GM19395 (cell line): ENCODE results near the gene PDXDC1.
"Not testable (repeated sequence)": the region's sequence is repeated elsewhere in the genome, so short reads cannot be mapped to it uniquely, and the experiment has no call there.

Experiments
- ATAC-seq: cut with Tn5 transposase; IDR thresholded peaks from one replicate; pipeline ENCODE4 v1.9.1; 2021; ENCODE audit warnings: mild to moderate bottlenecking, moderate library complexity; ENCODE audit not compliant: unreplicated experiment

The PDXDC1 gene, protein sequence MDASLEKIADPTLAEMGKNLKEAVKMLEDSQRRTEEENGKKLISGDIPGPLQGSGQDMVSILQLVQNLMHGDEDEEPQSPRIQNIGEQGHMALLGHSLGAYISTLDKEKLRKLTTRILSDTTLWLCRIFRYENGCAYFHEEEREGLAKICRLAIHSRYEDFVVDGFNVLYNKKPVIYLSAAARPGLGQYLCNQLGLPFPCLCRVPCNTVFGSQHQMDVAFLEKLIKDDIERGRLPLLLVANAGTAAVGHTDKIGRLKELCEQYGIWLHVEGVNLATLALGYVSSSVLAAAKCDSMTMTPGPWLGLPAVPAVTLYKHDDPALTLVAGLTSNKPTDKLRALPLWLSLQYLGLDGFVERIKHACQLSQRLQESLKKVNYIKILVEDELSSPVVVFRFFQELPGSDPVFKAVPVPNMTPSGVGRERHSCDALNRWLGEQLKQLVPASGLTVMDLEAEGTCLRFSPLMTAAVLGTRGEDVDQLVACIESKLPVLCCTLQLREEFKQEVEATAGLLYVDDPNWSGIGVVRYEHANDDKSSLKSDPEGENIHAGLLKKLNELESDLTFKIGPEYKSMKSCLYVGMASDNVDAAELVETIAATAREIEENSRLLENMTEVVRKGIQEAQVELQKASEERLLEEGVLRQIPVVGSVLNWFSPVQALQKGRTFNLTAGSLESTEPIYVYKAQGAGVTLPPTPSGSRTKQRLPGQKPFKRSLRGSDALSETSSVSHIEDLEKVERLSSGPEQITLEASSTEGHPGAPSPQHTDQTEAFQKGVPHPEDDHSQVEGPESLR

DNA sequence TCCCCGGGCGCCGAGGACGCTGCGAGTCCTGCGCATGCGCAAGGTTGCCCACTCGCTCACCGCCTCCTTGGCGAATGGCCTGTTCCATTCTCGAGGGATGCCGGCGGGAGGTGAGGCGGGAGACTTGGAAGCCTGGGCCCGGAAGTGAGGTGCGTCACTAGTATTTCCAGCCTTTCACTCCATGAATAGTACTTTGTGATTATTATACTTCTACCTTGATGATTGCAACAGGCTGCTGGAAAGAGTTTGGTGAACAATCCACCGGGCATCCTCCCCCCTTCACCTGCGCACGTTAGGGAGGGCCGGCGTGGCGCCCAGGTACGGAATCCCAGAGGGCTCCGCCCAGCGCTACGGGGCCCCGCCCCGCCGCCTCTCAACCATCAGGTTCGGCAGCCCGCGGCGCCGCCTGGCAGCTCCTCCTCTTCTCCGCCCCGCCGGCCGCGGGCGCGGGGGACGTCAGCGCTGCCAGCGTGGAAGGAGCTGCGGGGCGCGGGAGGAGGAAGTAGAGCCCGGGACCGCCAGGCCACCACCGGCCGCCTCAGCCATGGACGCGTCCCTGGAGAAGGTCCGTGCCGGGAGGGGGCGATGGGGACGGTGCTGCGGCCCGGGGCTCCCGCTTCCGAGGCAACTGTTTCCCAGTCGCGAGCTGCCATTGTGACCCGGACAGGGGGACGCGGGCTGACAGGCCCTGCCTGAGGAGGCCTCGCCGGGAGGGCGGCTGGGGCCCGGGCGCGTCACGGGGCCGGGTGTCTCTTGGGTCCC is at the start of gene PDXDC1:
Gene PDXDC1, plus strand, starts transcription at position 371 of the 762 bp plus-strand sequence. Its CDS starts 174 bp downstream, at position 545.
- peak; percentile 89 for ATAC-seq

DNA sequence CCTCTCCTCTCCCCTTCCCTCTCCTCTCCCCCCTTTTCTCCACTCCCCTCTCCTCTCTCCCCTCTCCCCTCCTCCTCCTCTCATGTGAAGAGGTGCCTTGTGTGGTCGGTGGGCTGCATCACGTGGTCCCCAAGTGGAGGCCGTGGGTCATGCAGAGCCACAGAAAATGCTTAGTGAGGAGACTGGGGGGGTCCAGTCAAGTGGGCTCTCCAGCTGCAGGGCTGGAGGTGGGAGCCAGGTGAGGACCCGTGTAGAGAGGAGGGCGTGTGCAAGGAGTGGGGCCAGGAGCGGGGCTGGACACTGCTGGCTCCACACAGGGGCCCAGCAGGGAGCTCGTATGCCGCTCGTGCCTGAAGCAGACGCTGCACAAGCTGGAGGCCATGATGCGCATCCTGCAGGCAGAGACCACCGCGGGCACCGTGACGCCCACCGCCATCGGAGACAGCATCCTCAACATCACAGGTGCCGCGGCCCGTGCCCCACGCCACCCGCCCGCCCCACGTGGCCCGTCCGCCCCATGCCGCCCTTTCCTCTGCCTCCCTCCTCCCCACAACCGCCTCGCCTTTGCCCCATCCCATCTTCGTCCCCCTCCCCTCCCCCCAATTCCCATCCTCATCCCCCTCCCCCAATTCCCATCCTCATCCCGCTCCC is 46.6 kb upstream of the PDXDC1 start:
- ATAC-seq = not testable (repeated sequence)

DNA sequence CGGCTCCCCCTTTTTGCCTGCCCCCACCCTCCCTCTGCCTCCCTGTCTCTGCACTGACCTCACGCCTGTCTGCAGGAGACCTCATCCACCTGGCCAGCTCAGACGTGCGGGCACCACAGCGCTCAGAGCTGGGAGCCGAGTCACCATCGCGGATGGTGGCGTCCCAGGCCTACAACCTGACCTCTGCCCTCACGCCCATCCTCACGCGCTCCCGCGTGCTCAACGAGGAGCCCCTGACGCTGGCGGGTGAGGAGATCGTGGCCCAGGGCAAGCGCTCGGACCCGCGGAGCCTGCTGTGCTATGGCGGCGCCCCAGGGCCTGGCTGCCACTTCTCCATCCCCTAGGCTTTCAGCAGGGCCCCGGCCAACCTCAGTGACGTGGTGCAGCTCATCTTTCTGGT is 45.6 kb upstream of the PDXDC1 start:
- not testable (repeated sequence) for ATAC-seq

DNA sequence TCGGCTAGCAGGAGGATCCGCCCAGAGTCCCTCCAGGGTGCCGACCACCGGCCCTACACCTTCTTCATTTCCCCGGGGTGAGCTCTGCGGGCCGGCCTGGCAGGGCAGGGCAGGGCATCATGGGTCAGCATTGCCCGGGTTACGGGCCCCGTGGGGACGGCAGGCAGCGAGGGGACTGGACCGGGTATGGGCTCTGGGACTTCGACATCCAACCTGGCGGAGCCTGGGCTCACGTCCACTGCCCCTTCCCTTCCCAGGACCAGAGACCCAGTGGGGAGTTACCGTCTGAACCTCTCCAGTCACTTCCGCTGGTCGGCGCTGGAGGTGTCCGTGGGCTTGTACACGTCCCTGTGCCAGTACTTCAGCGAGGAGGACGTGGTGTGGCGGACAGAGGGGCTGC is 44.6 kb upstream of the PDXDC1 start:
- not testable (repeated sequence) for ATAC-seq

DNA sequence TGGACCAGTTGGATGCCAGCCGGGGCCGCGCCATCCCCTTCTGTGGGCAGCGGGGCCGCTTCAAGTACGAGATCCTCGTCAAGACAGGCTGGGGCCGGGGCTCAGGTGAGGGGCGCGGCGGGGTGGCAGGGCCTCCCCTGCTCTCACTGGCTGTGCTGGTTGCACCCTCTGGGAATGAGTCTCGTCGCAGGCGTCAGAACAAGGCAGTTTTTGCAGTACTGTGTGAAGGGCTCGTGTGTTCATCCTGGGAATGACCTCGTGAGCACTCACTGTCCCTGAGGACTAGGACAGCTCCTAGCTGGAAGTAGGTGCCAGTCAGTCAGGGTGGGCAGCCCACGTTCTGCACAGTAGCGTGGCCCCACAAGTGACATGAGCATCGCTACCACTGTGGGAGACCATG is 43.9 kb upstream of the PDXDC1 start:
- not testable (repeated sequence) for ATAC-seq

DNA sequence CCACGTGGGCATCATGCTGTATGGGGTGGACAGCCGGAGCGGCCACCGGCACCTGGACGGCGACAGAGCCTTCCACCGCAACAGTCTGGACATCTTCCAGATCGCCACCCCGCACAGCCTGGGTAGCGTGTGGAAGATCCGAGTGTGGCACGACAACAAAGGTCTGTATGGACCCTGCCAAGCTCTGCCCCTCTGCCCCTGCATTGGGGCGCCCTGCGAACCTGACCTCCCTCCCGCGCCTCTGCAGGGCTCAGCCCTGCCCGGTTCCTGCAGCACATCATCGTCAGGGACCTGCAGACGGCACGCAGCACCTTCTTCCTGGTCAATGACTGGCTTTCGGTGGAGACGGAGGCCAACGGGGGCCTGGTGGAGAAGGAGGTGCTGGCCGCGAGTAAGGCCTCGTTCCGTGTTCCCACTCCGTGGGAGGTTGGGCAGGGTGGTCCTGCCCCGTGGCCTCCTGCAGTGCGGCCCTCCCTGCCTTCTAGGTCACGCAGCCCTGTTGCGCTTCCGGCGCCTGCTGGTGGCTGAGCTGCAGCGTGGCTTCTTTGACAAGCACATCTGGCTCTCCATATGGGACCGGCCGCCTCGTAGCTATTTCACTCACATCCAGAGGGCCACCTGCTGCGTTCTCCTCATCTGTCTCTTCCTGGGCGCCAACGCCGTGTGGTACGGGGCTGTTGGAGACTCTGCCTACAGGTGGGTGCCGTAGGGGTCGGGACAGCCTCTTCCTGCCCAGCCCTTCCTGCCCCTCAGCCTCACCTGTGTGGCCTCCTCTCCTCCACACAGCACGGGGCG is 42.0 kb upstream of the PDXDC1 start:
- ATAC-seq = not testable (repeated sequence)

DNA sequence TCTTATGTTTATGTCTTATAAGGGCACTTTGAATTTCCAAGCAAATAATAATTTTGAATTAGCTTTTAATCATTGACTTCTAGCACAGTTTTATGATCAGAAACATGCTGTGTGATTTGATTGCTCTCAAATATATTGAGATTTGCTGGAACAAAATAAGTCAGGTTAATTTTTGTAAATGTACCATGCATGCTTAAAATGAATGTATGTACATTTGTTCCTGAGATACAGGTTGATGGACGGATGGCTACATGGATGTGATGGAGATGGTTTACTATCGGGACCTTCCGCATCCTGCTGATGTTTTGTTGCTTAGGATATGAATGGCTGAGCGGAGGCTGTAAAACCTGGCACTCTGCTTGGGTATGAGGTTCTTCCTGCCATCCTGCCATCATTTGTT is 37.7 kb upstream of the PDXDC1 start, which contains the start of gene NPIPA1:
Gene NPIPA1, plus strand, starts transcription at position 301 of the 400 bp plus-strand sequence. Its CDS starts 0 bp downstream, at position 301.
- not testable (repeated sequence) for ATAC-seq

DNA sequence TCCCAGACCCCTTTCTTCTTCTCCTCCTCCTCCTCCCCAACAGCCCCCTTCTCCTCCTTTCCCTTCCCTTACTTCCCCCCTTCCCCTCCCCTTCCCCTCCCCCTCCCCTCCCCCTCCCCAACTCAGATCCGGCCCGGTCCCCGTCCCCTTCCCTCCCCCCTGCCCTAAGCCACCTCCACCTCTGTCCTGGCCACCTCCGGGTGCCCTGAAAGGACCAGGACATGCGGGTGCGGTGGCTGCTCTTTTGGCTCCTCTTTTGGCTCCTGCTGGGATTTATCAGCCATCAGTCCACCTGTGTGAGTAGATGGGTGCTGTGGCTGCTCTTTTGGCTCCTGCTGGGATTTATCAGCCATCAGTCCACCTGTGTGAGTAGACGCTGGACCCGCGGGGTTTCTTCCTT is 36.8 kb upstream of the PDXDC1 start:
- ATAC-seq = not testable (repeated sequence)

DNA sequence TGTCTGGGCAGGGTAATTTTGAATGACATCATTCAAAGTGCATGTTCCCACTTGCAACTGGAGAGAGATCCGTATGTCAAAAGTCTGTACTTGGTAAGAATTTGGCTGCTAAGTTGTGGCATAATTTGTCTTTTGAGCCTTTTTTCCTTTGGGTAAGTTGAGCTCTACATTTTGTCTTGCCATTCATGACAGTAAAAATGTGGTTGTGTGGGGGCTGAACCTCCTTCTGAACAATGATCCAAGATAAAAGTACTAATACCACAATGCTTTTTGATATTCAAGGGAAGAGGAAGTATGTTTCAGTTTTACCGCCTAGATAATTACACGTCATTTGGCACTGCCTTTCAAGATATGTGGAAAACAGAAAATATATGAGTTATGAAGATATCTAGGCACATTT is 32.1 kb upstream of the PDXDC1 start:
- not testable (repeated sequence) for ATAC-seq

DNA sequence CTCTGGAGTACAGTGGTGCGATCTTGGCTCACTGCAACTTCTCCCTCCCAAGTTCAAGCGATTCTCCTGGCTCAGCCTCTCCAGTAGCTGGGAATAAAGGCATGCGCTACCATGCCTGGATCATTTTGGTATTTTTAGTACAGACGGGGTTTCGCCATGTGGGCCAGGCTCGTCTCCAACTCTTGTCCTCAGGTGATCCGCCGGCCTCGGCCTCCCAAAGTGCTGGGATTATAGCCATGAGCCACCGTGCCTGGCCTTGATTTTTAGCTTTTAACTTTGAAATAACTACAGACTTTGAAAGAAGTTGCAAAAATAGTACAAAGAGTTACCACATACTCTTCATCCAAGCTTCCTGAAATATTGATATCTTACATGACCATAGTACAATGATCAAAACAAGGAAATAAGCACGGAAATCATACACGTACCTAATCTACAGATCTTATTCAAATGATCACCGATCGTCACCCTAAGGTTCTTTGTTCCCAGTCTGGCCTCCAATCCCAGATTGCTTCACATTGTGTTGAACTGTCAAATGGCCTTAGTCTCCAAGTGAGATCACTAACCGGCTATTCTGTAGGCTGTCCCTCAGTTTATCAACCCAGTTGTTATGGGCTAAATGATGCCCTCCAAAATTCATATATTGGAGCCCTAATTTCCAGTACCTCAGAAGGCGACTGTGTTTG is 19.1 kb upstream of the PDXDC1 start:
- ATAC-seq = no peak

DNA sequence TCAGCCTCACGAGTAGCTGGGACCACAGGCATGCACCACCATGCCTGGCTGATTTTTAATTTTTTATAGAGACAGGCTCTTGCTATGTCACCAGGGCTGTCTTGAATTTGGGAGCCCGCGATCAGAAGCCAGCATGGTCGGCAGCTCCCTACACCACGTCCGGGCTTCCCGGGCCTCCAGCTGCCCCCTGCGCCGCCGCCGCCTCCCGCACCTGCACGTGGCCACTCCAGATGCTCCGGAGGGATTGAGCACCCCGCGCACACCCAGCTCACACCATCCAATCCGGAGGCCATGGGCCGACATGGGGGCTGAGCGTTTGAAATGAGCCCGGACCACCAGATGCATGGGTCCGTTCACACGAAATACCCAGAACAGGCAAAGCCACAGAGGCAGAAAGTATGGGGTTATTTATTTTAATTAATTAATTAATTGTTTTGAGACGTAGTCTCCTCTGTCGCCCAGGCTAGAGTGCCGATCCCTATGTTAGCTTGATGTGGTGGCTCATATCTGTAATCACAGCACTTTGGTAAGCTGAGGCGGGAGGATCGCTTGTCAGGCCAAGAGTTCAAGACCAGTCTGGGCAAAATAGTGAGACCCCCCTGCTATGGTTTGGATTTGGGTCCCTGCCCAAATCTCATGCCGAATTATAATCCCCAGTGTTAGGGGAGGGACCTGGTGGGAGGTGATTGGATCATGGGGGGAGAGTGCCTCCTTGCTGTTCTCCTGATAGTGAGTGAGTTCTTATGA is 17.1 kb upstream of the PDXDC1 start:
- no peak for ATAC-seq

DNA sequence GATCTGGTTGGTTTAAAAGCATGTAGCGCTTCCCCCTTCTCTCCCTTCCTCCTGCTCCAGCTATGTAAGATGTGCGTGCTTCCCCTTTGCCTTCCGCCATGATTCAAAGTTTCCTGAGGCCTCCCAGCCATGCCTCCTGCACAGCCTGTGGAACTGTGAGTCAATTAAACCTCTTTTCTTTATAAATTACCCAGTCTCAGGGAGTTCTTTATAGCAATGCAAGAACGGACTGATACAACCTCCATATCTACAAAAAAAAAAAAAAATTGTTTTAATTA is 16.6 kb upstream of the PDXDC1 start:
- no peak for ATAC-seq

DNA sequence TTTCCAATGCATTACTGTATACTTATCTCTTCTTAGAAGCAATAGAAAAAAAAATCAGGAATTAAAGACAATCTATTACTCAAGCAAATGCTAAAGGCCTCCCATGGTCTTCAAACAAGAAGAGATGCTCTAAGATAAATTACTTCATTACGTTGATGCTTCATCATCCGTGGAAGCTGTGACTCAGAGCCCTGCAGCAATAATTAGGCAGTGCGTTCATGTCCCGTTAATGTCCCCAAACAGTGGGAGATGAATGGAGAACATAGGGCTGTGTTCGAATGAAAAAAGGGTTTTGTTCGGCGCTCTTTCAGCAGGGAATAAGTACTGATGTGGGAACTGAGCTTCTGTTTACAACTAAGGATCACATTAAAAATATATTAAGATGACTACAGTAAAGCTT is 15.9 kb upstream of the PDXDC1 start:
- ATAC-seq = no peak

DNA sequence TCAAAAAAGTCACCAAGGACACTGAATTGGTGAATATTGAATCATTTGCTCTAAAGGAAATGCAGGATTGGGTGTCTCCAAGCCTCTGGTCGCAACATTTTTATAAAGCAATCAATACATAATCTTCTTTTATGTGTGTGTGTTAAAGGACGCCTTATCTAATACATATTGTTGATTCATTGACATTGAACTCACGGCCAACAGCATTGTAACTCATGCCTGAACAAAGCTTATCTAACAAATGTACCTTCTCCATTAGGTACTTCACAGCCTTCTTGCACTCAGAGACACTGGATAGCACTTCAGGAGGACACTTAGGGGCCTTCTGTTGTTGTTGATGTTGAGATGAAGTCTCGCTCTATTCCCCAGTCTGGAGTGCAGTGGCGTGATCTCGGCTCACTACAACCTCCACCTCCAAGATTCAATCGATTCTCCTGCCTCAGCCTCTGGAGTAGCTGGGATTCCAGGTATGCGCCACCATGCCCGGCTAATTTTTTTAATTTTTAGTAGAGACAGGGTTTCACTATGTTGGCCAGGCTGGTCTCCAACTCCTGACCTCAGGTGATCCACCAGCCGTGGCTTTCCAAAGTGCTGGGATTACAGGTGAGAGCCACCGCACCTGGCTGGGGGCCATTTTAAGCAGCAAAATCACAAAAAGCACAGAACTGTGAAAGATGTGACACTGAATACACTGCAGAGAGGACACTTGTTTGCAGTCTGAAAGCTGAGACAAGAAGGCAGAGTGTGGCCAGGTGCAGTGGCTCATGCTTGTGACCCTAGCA is 13.2 kb upstream of the PDXDC1 start:
- ATAC-seq = no peak

DNA sequence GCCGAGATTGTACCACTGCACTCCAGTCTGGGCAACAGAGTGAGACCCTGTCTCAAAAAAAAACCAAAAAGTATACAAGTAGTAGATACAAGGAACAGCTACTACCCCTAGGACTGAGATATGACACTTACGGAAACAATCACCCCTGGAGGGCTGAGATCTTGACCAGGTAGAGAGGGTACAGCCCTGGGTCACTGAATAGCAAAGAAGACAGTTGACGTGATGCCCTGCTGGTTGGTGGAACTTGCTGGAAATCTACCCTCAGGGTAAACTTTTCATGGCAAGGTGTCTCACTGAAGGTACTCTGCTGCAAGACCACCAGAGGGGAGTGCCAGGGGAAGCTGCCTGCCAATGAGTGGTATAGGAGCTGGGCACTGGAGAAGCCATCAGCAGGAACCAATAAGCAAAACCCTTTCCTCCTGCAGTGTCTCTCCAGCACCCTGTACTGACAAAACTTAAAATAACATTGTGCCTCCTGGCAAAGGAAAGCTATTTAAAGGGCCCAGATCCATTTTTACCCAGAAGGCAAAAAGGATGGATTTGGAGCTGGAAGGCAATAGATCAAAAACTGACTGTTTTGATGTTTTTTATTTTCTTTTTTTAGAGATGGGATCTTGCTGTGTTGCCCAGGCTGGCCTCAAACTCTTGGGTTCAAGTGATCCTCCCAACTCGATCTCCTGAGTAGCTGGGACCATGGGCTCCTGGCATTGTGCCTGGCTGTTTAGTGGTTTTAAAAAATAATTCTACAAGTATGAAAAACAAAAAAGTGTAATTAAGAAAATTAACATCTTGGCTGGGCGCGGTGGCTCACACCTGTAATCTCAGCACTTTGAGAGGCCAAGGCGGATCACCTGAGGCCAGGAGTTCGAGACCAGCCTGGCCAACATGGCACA is 11.3 kb upstream of the PDXDC1 start:
- ATAC-seq = no peak

DNA sequence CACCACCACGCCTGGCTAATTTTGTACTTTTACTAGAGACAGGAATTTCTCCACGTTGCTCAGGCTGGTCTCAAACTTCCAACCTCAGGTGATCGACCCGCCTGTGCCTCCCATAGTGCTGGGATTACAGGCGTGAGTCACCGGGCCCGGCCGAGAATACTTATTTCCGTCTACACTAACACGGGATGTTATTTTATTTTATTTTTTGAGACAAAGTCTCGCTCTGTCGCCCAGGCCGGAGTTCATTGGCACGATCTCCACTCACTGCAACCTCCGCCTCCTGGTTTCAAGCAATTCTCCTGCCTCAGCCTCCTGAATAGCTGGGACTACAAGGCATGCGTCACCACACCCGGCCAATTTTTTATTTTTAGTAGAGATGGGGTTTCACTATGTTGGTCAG is 9.5 kb upstream of the PDXDC1 start:
- no peak for ATAC-seq

DNA sequence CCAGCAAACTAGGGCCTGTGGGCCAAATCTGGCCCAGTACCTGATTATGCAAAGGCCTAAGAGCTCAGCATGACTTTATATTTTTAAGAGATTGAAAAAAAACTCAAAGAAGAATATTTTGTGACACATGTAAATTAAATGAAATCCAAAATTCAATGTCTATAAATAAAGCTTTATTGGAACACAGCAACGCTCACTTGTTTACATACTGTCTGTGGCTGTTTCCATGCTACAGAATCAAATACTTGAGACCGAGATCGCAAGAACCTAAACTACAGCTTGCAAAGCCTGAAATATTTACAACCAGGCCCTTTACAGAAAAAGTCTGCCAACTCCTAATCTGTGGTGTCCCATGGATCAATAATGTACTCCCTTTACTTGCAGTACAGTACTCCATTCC is 5.0 kb upstream of the PDXDC1 start:
- not testable (repeated sequence) for ATAC-seq
